Thyroid gland (tissue), 4 donors: ENCODE measurements around the gene PIP5K1C. TPM values are rescaled to one million over a fixed set of nuclear protein-coding genes. Genes with fewer than 3 reads are reported as not detected.

Source experiments
- DNase-seq, 2 donors: peaks; one replicate each; pipeline ENCODE4 v3.0.0-alpha.2; 2019
- H3K27ac ChIP-seq, 3 donors: fragments of 200-600 bp; sonication (generic); 1 replicate in 2 of 3; 2 replicates in 1 of 3; pipeline ENCODE4 v1.5.1; 2016 to 2019; ENCODE audit warnings: mild to moderate bottlenecking in 1 of 3, moderate library complexity in 1 of 3
- H3K27me3 ChIP-seq: fragments of 200-600 bp; sonication (generic); one replicate; pipeline ENCODE4 v1.5.1; 2019
- H3K36me3 ChIP-seq, 2 donors: fragments of 200-600 bp; sonication (generic); one replicate each; pipeline ENCODE4 v1.5.1; 2016 to 2019
- H3K4me1 ChIP-seq, 2 donors: fragments of 200-600 bp; sonication (generic); one replicate each; pipeline ENCODE4 v1.5.1; 2017 to 2019
- H3K4me3 ChIP-seq, 3 donors: fragments of 200-600 bp; sonication (generic); replicated peaks in 1 of 3; 1 replicate in 2 of 3; 2 replicates in 1 of 3; pipeline ENCODE4 v1.5.1; 2016; ENCODE audit warnings: mild to moderate bottlenecking in 1 of 3
- H3K9me3 ChIP-seq: fragments of 200-600 bp; sonication (generic); one replicate; pipeline ENCODE4 v1.5.1; 2017
- CTCF ChIP-seq, 6 experiments: fragments of 200-600 bp in 3 of 6; fragments of 450-650 bp in 3 of 6; sonication (generic) in 3 of 6; IDR thresholded peaks; one replicate each; pipeline ENCODE4 v1.5.1; 2016 to 2019; ENCODE audit warnings: antibody characterized with exemption in 6 of 6, mild to moderate bottlenecking in 2 of 6, inconsistent platforms in 1 of 6, moderate library complexity in 1 of 6
- POLR2A ChIP-seq, 2 donors: fragments of 450-650 bp; IDR thresholded peaks; one replicate each; pipeline ENCODE4 v1.6.1; 2017; ENCODE audit warnings: antibody characterized with exemption in 2 of 2, mild to moderate bottlenecking in 2 of 2, moderate library complexity in 1 of 2
- WGBS, 2 donors: methylation state at CpG; one replicate each; pipeline ENCODE4 v1.1.5; 2017; 5-methylcytosine and 5-hydroxymethylcytosine counted together
- intact Hi-C: fragments of 100-400 bp; cut with DNase I; formaldehyde crosslinking; loops from one replicate; pipeline ENCODE4 v1.15.1; 2023
- total RNA-seq, 4 donors: library from RNA; depleted of rRNA; stranded (reverse); fragments of >200 nt; gene quantifications; one replicate each; pipeline ENCODE4 v1.2.3, GENCODE V29; 2016

The PIP5K1C gene
- total RNA-seq, 4 donors from 2014 or later = 23.2 to 42.4 (median 35.0) TPM

- WGBS, 2 donors = 90 to 93% methylated on average over 27 to 30 of the region's 43 CpGs
- DNase-seq = no peak
- peaks cover 11 to 17% of the 10 kb centered on the region in 2 donors for H3K4me1 ChIP-seq
- H3K36me3 ChIP-seq = no peaks in the 10 kb centered on the region
- H3K4me3 ChIP-seq = no peak overlapping the region
- TF ChIP-seq CTCF (IDR thresholded peaks at IDR 0.05) (no peak), POLR2A (IDR thresholded peaks at IDR 0.05) (no peak)
- intact Hi-C loops = no loop called here
- no peaks in the 10 kb centered on the region for H3K27me3 ChIP-seq
- H3K27ac ChIP-seq = no peak overlapping the region
- no peaks in the 10 kb centered on the region for H3K9me3 ChIP-seq
Measured at GRCh38 chr19:3697671-3698385, 2.4 kb downstream of the PIP5K1C start.

GRCh38 chr19:3697094-3697493 is 3.2 kb downstream of the PIP5K1C start:
- Histone ChIP-seq H3K27ac (no peak overlapping the region), H3K4me3 (no peak overlapping the region), H3K27me3 (no peaks in the 10 kb centered on the region), H3K9me3 (no peaks in the 10 kb centered on the region), H3K4me1 (peaks cover 11 to 17% of the 10 kb centered on the region in 2 donors), H3K36me3 (no peaks in the 10 kb centered on the region)
- 91 to 92% methylated on average over 30 of the region's 30 CpGs for WGBS, 2 donors
- intact Hi-C loops = no loop called here
- no peak for DNase-seq
- TF ChIP-seq POLR2A (IDR thresholded peaks at IDR 0.05) (no peak), CTCF (IDR thresholded peaks at IDR 0.05) (no peak)

- H3K27me3 ChIP-seq = no peaks in the 10 kb centered on the region
- TF ChIP-seq CTCF (IDR thresholded peaks at IDR 0.05) (no peak), POLR2A (IDR thresholded peaks at IDR 0.05) (no peak)
- 85 to 90% methylated on average over 9 to 10 of the region's 10 CpGs for WGBS, 2 donors
- no peaks in the 10 kb centered on the region for H3K36me3 ChIP-seq
- intact Hi-C loops = no loop called here
- no peak overlapping the region for H3K27ac ChIP-seq
- H3K9me3 ChIP-seq = no peaks in the 10 kb centered on the region
- no peak overlapping the region for H3K4me3 ChIP-seq
- DNase-seq = no peak
- H3K4me1 ChIP-seq = peaks cover 11 to 17% of the 10 kb centered on the region in 2 donors
Measured at GRCh38 chr19:3696660-3696995, 3.6 kb downstream of the PIP5K1C start.

- intact Hi-C loops = no loop called here
- Histone ChIP-seq H3K27me3 (no peaks in the 10 kb centered on the region), H3K4me1 (peaks cover 11 to 17% of the 10 kb centered on the region in 2 donors), H3K36me3 (no peaks in the 10 kb centered on the region), H3K4me3 (no peak overlapping the region), H3K27ac (no peak overlapping the region), H3K9me3 (no peaks in the 10 kb centered on the region)
- TF ChIP-seq POLR2A (IDR thresholded peaks at IDR 0.05) = no peak
- no peak for TF ChIP-seq CTCF (IDR thresholded peaks at IDR 0.05)
- 86 to 93% methylated on average over 23 of the region's 23 CpGs for WGBS, 2 donors
- DNase-seq = no peak
Measured at GRCh38 chr19:3695986-3696659, 4.1 kb downstream of the PIP5K1C start.

- DNase-seq = no peak
Measured at GRCh38 chr19:3695124-3695733, 5.0 kb downstream of the PIP5K1C start.

More at GRCh38 chr19:3695124-3695733, 5.0 kb downstream of the PIP5K1C start:
- Histone ChIP-seq H3K9me3 (no peaks in the 10 kb centered on the region), H3K27ac (no peak overlapping the region), H3K36me3 (no peaks in the 10 kb centered on the region), H3K4me3 (no peak overlapping the region), H3K27me3 (no peaks in the 10 kb centered on the region), H3K4me1 (peaks cover 6 to 17% of the 10 kb centered on the region in 2 donors)
- TF ChIP-seq CTCF (IDR thresholded peaks at IDR 0.05) (no peak), POLR2A (IDR thresholded peaks at IDR 0.05) (no peak)
- intact Hi-C loops = no loop called here
- 92 to 95% methylated on average over 14 of the region's 25 CpGs for WGBS, 2 donors
